HCT116 (cell line): ENCODE data around the gene OPCML. TPM values are rescaled to one million over a fixed set of nuclear protein-coding genes. Genes with fewer than 3 reads are reported as not detected.

Source experiments
- ATAC-seq: fragments of 200-7000 bp; cut with Tn5 transposase; 2 replicates; pipeline ENCODE4 v1.9.1; 2020; ENCODE audit warnings: mild to moderate bottlenecking, moderate library complexity
- BruUV-seq: library from RNA; stranded (reverse); fragments of 400-500 nt; replicated peaks from 2 replicates; lab custom pipeline; 2021; lab: Mats Ljungman, UMichigan
- CTCF ChIA-PET: fragments of 300-600 bp; sonication (Branson Sonifier 250); formaldehyde crosslinking; loops from one replicate; lab custom pipeline; 2021; ENCODE audit warnings: antibody characterized with exemption; lab: Charles Lee
- POLR2A ChIA-PET: fragments of 300-600, 350-600 bp; sonication (Branson Sonifier 250); formaldehyde crosslinking; loops from one replicate; lab custom pipeline; 2021; ENCODE audit warnings: antibody characterized with exemption; lab: Charles Lee
- RAD21 ChIA-PET, 2 experiments: fragments of 300-600 bp; sonication (Branson Sonifier 250); formaldehyde crosslinking; loops; one replicate each; lab custom pipeline; 2023; ENCODE audit warnings: low total read pairs in 2 of 2; ENCODE audit not compliant: uncharacterized antibody in 2 of 2, unreplicated experiment in 2 of 2, low non-redundant PET in 1 of 2; lab: Charles Lee
- DNase-seq: peaks from one replicate; pipeline ENCODE4 v3.0.0-alpha.2; 2010; ENCODE audit warnings: low read depth, low spot score
- H2AFZ ChIP-seq: fragments of 200-600 bp; shearing (Covaris generic), sonication (generic); 2 replicates; pipeline ENCODE4 v1.6.1; 2017; ENCODE audit warnings: low read depth, mixed run types, mixed read lengths, antibody characterized with exemption, low read length; ENCODE audit not compliant: poor library complexity, severe bottlenecking
- H3K27ac ChIP-seq: 2 replicates; pipeline ENCODE4 v1.5.1; 2012; ENCODE audit warnings: low read depth, low read length
- H3K27me3 ChIP-seq: fragments of 200-600 bp; sonication (generic); 2 replicates; pipeline ENCODE4 v1.6.1; 2016; ENCODE audit warnings: mixed run types, low read length, mixed read lengths; ENCODE audit not compliant: insufficient read depth
- H3K36me3 ChIP-seq, 2 experiments: fragments of 200-500 bp in 1 of 2; fragments of 200-600 bp in 1 of 2; sonication (Bioruptor generic) in 1 of 2; sonication (generic) in 1 of 2; 2 replicates each; pipeline versions ENCODE4 v1.5.1 to v1.6.1; 2014 to 2016; ENCODE audit warnings: low read length in 2 of 2, inconsistent platforms in 1 of 2, mixed read lengths in 1 of 2, mixed run types in 1 of 2; ENCODE audit not compliant: insufficient read depth in 2 of 2, control insufficient read depth in 1 of 2
- H3K4me1 ChIP-seq, 2 experiments: fragments of 200-600 bp in 1 of 2; sonication (generic) in 1 of 2; 2 replicates each; pipeline versions ENCODE4 v1.5.1 to v1.6.1; 2012 to 2017; ENCODE audit warnings: low read length in 2 of 2, inconsistent platforms in 1 of 2, mild to moderate bottlenecking in 1 of 2, mixed read lengths in 1 of 2, mixed run types in 1 of 2, moderate library complexity in 1 of 2; ENCODE audit not compliant: insufficient read depth in 2 of 2, control insufficient read depth in 1 of 2
- H3K4me2 ChIP-seq: fragments of 200-600 bp; sonication (generic); 2 replicates; pipeline ENCODE4 v1.6.1; 2017; ENCODE audit warnings: mixed run types, low read length, mixed read lengths
- H3K4me3 ChIP-seq, 2 experiments: fragments of 200-600 bp in 1 of 2; sonication (generic) in 1 of 2; replicated peaks in 1 of 2; 2 replicates each; pipeline ENCODE4 v1.5.1; 2011 to 2016; ENCODE audit warnings: low read length in 2 of 2, control low read depth in 1 of 2, low read depth in 1 of 2, mild to moderate bottlenecking in 1 of 2, mixed read lengths in 1 of 2, mixed run types in 1 of 2
- H3K79me2 ChIP-seq: fragments of 200-600 bp; sonication (generic); 2 replicates; pipeline ENCODE4 v1.6.1; 2017; ENCODE audit warnings: mild to moderate bottlenecking, mixed run types, low read length, moderate library complexity, mixed read lengths; ENCODE audit not compliant: insufficient read depth
- H3K9ac ChIP-seq: fragments of 200-600 bp; sonication (generic); 2 replicates; pipeline ENCODE4 v1.6.1; 2016; ENCODE audit warnings: low read length, mixed read lengths
- H3K9me2 ChIP-seq: fragments of 200-600 bp; sonication (generic), shearing (Covaris generic); 2 replicates; pipeline ENCODE4 v1.6.1; 2017; ENCODE audit warnings: mixed run types, mild to moderate bottlenecking, moderate library complexity; ENCODE audit not compliant: insufficient read depth
- H3K9me3 ChIP-seq, 2 experiments: fragments of 200-500 bp in 1 of 2; fragments of 200-600 bp in 1 of 2; sonication (Bioruptor generic) in 1 of 2; sonication (generic) in 1 of 2; 2 replicates each; pipeline ENCODE4 v1.6.1; 2014 to 2017; ENCODE audit warnings: low read length in 2 of 2, mixed read lengths in 2 of 2, inconsistent platforms in 1 of 2, low read depth in 1 of 2, mild to moderate bottlenecking in 1 of 2, mixed run types in 1 of 2, moderate library complexity in 1 of 2; ENCODE audit not compliant: control insufficient read depth in 1 of 2, insufficient read depth in 1 of 2
- H4K20me1 ChIP-seq: fragments of 200-600 bp; sonication (generic), shearing (Covaris generic); 2 replicates; pipeline ENCODE4 v1.6.1; 2017; ENCODE audit warnings: mixed run types, mild to moderate bottlenecking, moderate library complexity; ENCODE audit not compliant: insufficient read depth
- ATF3 ChIP-seq: IDR thresholded peaks from 2 replicates; pipeline ENCODE4 v1.6.1; 2012
- CBX3 ChIP-seq: IDR thresholded peaks from 2 replicates; pipeline ENCODE4 v1.6.1; 2012; ENCODE audit warnings: low read depth
- CEBPB ChIP-seq: IDR thresholded peaks from 2 replicates; pipeline ENCODE4 v1.6.1; 2012; ENCODE audit warnings: low read depth
- CTCF ChIP-seq, 3 experiments: fragments of 200-600 bp in 1 of 3; sonication (generic) in 1 of 3; IDR thresholded peaks in 2 of 3; conservative IDR thresholded peaks in 1 of 3; 2 replicates each; pipeline ENCODE4 v1.5.1; 2012 to 2017; ENCODE audit warnings: low read depth in 2 of 3, low read length in 2 of 3, antibody characterized with exemption in 1 of 3, borderline replicate concordance in 1 of 3, control low read depth in 1 of 3, mild to moderate bottlenecking in 1 of 3, mixed read lengths in 1 of 3, mixed run types in 1 of 3, moderate library complexity in 1 of 3; ENCODE audit not compliant: insufficient read depth in 1 of 3
- EGR1 ChIP-seq: IDR thresholded peaks from 2 replicates; pipeline ENCODE4 v1.6.1; 2012; ENCODE audit warnings: low read depth
- ELF1 ChIP-seq: IDR thresholded peaks from 2 replicates; pipeline ENCODE4 v1.6.1; 2012; ENCODE audit warnings: low read depth, borderline replicate concordance
- EZH2 ChIP-seq: fragments of 200-600 bp; sonication (generic); IDR thresholded peaks from 2 replicates; pipeline ENCODE4 v1.6.1; 2017; ENCODE audit warnings: antibody characterized with exemption, mixed run types
- FOSL1 ChIP-seq: IDR thresholded peaks from 2 replicates; pipeline ENCODE4 v1.6.1; 2012; ENCODE audit warnings: low read depth
- JUND ChIP-seq: IDR thresholded peaks from 2 replicates; pipeline ENCODE4 v1.6.1; 2012
- POLR2A ChIP-seq: IDR thresholded peaks from 2 replicates; pipeline ENCODE4 v1.7.0; 2011; ENCODE audit warnings: borderline replicate concordance; ENCODE audit not compliant: insufficient read depth, insufficient read length; ENCODE audit errors: extremely low read depth
- RAD21 ChIP-seq: IDR thresholded peaks from 2 replicates; pipeline ENCODE4 v1.6.1; 2012; ENCODE audit warnings: low read depth, mild to moderate bottlenecking
- SP1 ChIP-seq: IDR thresholded peaks from 2 replicates; pipeline ENCODE4 v1.6.1; 2012; ENCODE audit warnings: low read depth
- SRF ChIP-seq: IDR thresholded peaks from 2 replicates; pipeline ENCODE4 v1.6.1; 2012; ENCODE audit warnings: low read depth
- TCF7L2 ChIP-seq: IDR thresholded peaks from 2 replicates; pipeline ENCODE4 v1.7.0; 2011; ENCODE audit warnings: borderline replicate concordance, inconsistent platforms; ENCODE audit not compliant: insufficient read depth, insufficient read length; ENCODE audit errors: extremely low read depth
- YY1 ChIP-seq: IDR thresholded peaks from 2 replicates; pipeline ENCODE4 v1.6.1; 2011; ENCODE audit warnings: low read length, low read depth, moderate library complexity, mild to moderate bottlenecking; ENCODE audit not compliant: insufficient replicate concordance; ENCODE audit errors: extremely low read depth
- ZFX ChIP-seq: fragments of 450-650 bp; IDR thresholded peaks from 2 replicates; pipeline ENCODE4 v1.6.1; 2017
- ZNF274 ChIP-seq: fragments of 200-500 bp; sonication (Bioruptor generic); IDR thresholded peaks from 2 replicates; pipeline ENCODE4 v1.6.1; 2014; ENCODE audit warnings: mild to moderate bottlenecking, low read depth, low read length, inconsistent platforms
- intact Hi-C: fragments of 100-400 bp; cut with micrococcal nuclease; formaldehyde crosslinking; loops from 2 replicates; pipeline ENCODE4 v1.10.0; 2022
- total RNA-seq: library from RNA; stranded (reverse); gene quantifications from one replicate; pipeline ENCODE4 v1.2.1, GENCODE V29; 2021; ENCODE audit not compliant: unreplicated experiment

The OPCML gene
- total RNA-seq, 1 experiment from 2014 or later = not detected

GRCh38 chr11:133409799-133410198 lies 122.5 kb downstream of the OPCML start:
- no peaks in the 10 kb centered on the region for H3K4me1 ChIP-seq
- H3K36me3 ChIP-seq = no peaks in the 10 kb centered on the region
- H3K9me2 ChIP-seq = no peaks in the 10 kb centered on the region
- peaks cover 4 to 42% of the 10 kb centered on the region in 2 experiments; a peak in 2 of 4 replicates for H3K9me3 ChIP-seq
- H4K20me1 ChIP-seq = no peaks in the 10 kb centered on the region
- H3K4me3 ChIP-seq = no peak overlapping the region
- BruUV-seq = no TSS peak
- H3K4me2 ChIP-seq = no peak overlapping the region
- H3K79me2 ChIP-seq = no peaks in the 10 kb centered on the region
- ATAC-seq (no peak), DNase-seq (no peak)
- CTCF ChIA-PET = no interaction called here
- H3K27ac ChIP-seq = no peak overlapping the region
- intact Hi-C loops = no loop called here
- H3K27me3 ChIP-seq = no peaks in the 10 kb centered on the region
- POLR2A ChIA-PET = no interaction called here
- RAD21 ChIA-PET = no interaction called here
- no peak overlapping the region for H2AFZ ChIP-seq
- no peak overlapping the region for H3K9ac ChIP-seq
- TF ChIP-seq CBX3 = no peak
- no peak for TF ChIP-seq CTCF (IDR thresholded peaks at IDR 0.05 in 2 of 3, conservative IDR thresholded peaks at IDR 0.05 in 1 of 3; ENCODE audit: borderline replicate concordance in 1 of 3, insufficient read depth in 1 of 3, low read depth in 2 of 3, low read length in 2 of 3)
- TF ChIP-seq ZNF274 = no peak
- no peak for TF ChIP-seq EGR1
- TF ChIP-seq SRF = no peak

GRCh38 chr11:133408936-133409335 lies 123.4 kb downstream of the OPCML start:
- no peaks in the 10 kb centered on the region for H3K79me2 ChIP-seq
- H2AFZ ChIP-seq = no peak overlapping the region
- H3K4me2 ChIP-seq = no peak overlapping the region
- no peak overlapping the region for H3K4me3 ChIP-seq
- H3K9me3 ChIP-seq = peaks cover 4 to 41% of the 10 kb centered on the region in 2 experiments; a peak in 2 of 4 replicates
- no peaks in the 10 kb centered on the region for H3K36me3 ChIP-seq
- H3K27me3 ChIP-seq = no peaks in the 10 kb centered on the region
- intact Hi-C loops = no loop called here
- no peaks in the 10 kb centered on the region for H3K9me2 ChIP-seq
- no peak overlapping the region for H3K27ac ChIP-seq
- TF ChIP-seq CBX3 (no peak), ZFX (no peak), SRF (no peak), POLR2A (no peak), SP1 (no peak), YY1 (no peak), ELF1 (no peak), EZH2 (no peak), ATF3 (no peak), CEBPB (no peak), RAD21 (no peak), JUND (no peak), FOSL1 (no peak), CTCF (IDR thresholded peaks at IDR 0.05 in 2 of 3, conservative IDR thresholded peaks at IDR 0.05 in 1 of 3; ENCODE audit: borderline replicate concordance in 1 of 3, insufficient read depth in 1 of 3, low read depth in 2 of 3, low read length in 2 of 3) (no peak), ZNF274 (no peak), TCF7L2 (no peak)
- RAD21 ChIA-PET = no interaction called here
- no peaks in the 10 kb centered on the region for H3K4me1 ChIP-seq
- POLR2A ChIA-PET = no interaction called here
- H3K9ac ChIP-seq = no peak overlapping the region
- ATAC-seq (no peak), DNase-seq (no peak)
- BruUV-seq = no TSS peak
- CTCF ChIA-PET = no interaction called here
- no peaks in the 10 kb centered on the region for H4K20me1 ChIP-seq
